BJ (cell line): ENCODE data around the gene TMEM60. TPM values are rescaled to one million over a fixed set of nuclear protein-coding genes. Genes with fewer than 3 reads are reported as not detected.
A peak's percentile ranks its signal among the peaks of the same experiment; 100 is the strongest.

Experiments used
- CTCF ChIA-PET: fragments of 350-600 bp; formaldehyde crosslinking; extraction: SDS; loops from one replicate; lab custom pipeline; 2021; ENCODE audit warnings: antibody characterized with exemption, inconsistent platforms; lab: Yijun Ruan, JAX
- POLR2A ChIA-PET: fragments of 300-600 bp; sonication (Branson Sonifier 250); formaldehyde crosslinking; extraction: SDS; loops from one replicate; lab custom pipeline; 2021; ENCODE audit warnings: antibody characterized with exemption; lab: Charles Lee
- DNase-seq: peaks from one replicate; pipeline ENCODE4 v3.0.0-alpha.2; 2011; ENCODE audit warnings: low read depth
- H3K27me3 ChIP-seq: 2 replicates; pipeline ENCODE4 v1.6.0; 2011; ENCODE audit warnings: low read length; ENCODE audit not compliant: control insufficient read depth, insufficient read depth
- H3K36me3 ChIP-seq: 2 replicates; pipeline ENCODE4 v1.5.1; 2011; ENCODE audit warnings: low read length; ENCODE audit not compliant: control insufficient read depth, insufficient read depth
- H3K4me3 ChIP-seq: 2 replicates; pipeline ENCODE4 v1.5.1; 2011; ENCODE audit warnings: low read depth, mild to moderate bottlenecking, control low read depth, low read length
- CTCF ChIP-seq: IDR thresholded peaks from 2 replicates; pipeline ENCODE4 v1.5.1; 2011; ENCODE audit warnings: low read depth, mild to moderate bottlenecking, control low read depth, inconsistent platforms, low read length, moderate library complexity; ENCODE audit not compliant: insufficient read depth
- polyA plus RNA-seq: library from polyadenylated mRNA; depleted of rRNA; stranded (reverse); fragments of >200 nt; gene quantifications from 2 replicates; pipeline ENCODE4 v1.2.3, GENCODE V29; 2011

The TMEM60 gene
- polyA plus RNA-seq, 1 experiment: 17.9 TPM

DNA sequence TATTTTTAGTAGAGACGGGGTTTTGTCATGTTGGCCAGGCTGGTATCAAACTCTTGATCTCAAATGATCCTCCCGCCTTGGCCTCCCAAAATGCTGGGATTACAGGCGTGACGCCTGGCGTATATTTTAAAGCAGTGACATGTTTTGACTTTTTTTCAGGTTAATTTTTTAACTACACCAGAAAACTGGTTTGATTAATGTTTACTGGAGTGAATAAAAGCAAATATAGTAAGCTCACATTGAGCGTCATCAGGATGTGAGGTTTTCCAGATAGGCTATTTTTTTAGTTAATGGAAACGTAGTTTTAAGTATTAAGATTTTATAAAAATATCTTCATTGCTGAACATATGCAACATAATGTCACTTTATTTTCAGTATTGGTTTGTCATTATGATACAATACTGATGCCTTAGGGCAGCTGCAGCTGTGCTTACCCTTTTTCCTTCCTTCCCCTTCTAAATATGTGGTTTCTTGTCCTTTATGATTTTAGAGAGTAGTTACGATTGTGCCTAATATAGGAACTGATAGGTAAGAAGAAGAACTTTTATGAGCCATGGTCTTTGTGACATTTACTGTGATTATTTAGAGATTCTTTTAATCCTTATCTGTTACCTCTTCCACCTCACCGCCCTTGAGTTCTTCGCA, 37.3 kb downstream of the TMEM60 start:
- no peaks in the 10 kb centered on the region for H3K36me3 ChIP-seq
- no peaks in the 10 kb centered on the region for H3K27me3 ChIP-seq
- POLR2A ChIA-PET: no interaction called here
- DNase-seq: no peak
- CTCF ChIA-PET: interaction anchor here (0.7 to 2.7 kb wide), 7 partner anchors 8 to 110 kb away, joined by 3 to 26 read pairs (median 5); partner anchors contain the start of genes PHTF2, RSBN1L and TMEM60
- no peak for TF ChIP-seq CTCF
- H3K4me3 ChIP-seq: no peak overlapping the region

- CTCF ChIA-PET: interaction anchor here (0.5 to 2.7 kb wide), 28 partner anchors 10 to 1487 kb away, joined by 3 to 26 read pairs (median 3); partner anchors contain the start of gene RSBN1L
- no peaks in the 10 kb centered on the region for H3K36me3 ChIP-seq
- POLR2A ChIA-PET: no interaction called here
- H3K27me3 ChIP-seq: no peaks in the 10 kb centered on the region
- peak; percentile 67 for TF ChIP-seq CTCF
- no peak overlapping the region for H3K4me3 ChIP-seq
- no peak for DNase-seq
These were observed 38.8 kb downstream of the TMEM60 start for GRCh38 chr7:77759294-77759889.

DNA sequence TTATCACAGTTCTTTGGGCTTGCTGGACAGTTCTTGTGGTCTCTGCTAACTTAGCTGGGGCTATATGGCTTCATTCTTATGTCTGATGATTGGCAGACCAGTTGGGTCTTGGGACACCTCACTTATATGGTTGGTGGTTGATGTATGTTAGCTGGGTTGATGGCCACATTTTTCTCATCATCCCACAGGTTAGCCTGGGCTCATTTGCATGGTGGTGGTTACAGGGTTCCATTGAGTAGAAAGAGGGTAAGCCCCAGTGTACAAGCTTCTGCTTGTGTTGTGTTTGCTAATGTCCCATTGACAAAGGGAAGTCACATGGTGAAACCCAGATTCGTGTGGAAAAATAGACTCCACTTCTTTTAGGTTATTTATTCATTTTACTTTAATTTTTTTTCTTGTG, 40.6 kb downstream of the TMEM60 start:
- Histone ChIP-seq H3K36me3 (no peaks in the 10 kb centered on the region), H3K27me3 (no peaks in the 10 kb centered on the region), H3K4me3 (no peak overlapping the region)
- no peak for DNase-seq
- TF ChIP-seq CTCF: no peak
- CTCF ChIA-PET: interaction anchor here (0.8 to 2.6 kb wide), 6 partner anchors 10 to 111 kb away, joined by 3 to 19 read pairs (median 5); no protein-coding TSS in a partner anchor
- POLR2A ChIA-PET: no interaction called here

DNA sequence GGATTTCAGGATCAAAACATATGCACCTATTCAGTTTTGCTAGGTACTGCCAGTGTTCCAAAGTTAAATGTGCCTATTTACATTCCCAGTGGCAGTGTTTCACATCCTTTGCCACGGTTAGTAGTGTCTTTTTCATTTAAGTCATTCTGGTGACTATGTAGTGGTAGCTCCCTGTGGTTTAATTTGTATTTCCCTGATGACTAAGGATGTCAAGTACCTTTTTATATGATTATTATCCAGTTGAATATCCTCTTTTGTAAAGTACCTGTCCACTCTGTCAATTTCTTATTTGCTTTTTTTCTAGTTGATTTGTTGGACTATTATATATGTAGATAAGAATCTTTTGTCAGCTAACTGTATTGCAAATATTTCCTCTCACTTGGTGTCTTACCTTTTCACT, 45.1 kb downstream of the TMEM60 start:
- Histone ChIP-seq H3K36me3 (no peaks in the 10 kb centered on the region), H3K27me3 (no peaks in the 10 kb centered on the region), H3K4me3 (no peak overlapping the region)
- POLR2A ChIA-PET: no interaction called here
- TF ChIP-seq CTCF: no peak
- no peak for DNase-seq
- CTCF ChIA-PET: no interaction called here

GRCh38 chr7:77752016-77752415, 46.2 kb downstream of the TMEM60 start:
- CTCF ChIA-PET: interaction anchor here (1.0 kb wide), 1 partner anchor 94 kb away, joined by 3 read pairs; no protein-coding TSS in a partner anchor
- no peak for DNase-seq
- POLR2A ChIA-PET: no interaction called here

More at GRCh38 chr7:77752016-77752415, 46.2 kb downstream of the TMEM60 start:
- no peaks in the 10 kb centered on the region for H3K27me3 ChIP-seq
- H3K4me3 ChIP-seq: no peak overlapping the region
- H3K36me3 ChIP-seq: no peaks in the 10 kb centered on the region
- no peak for TF ChIP-seq CTCF
